Activated naive CD8-positive, alpha-beta T cell (primary cell): ENCODE measurements around the gene FAM53B.
A peak's percentile ranks its signal among the peaks of the same experiment; 100 is the strongest.

Experiments
- H3K27ac Mint-ChIP-seq: one replicate; pipeline ENCODE4 v1.8.0; 2021; ENCODE audit warnings: mixed read lengths
- H3K27me3 Mint-ChIP-seq: one replicate; pipeline ENCODE4 v1.8.0; 2021; ENCODE audit warnings: mixed read lengths
- H3K36me3 Mint-ChIP-seq: one replicate; pipeline ENCODE4 v1.8.0; 2021; ENCODE audit warnings: mixed read lengths
- H3K4me1 Mint-ChIP-seq: one replicate; pipeline ENCODE4 v1.8.0; 2021; ENCODE audit warnings: low read depth, mixed read lengths
- H3K4me3 Mint-ChIP-seq: one replicate; pipeline ENCODE4 v1.8.0; 2021; ENCODE audit warnings: mild to moderate bottlenecking, mixed read lengths
- H3K9me3 Mint-ChIP-seq: one replicate; pipeline ENCODE4 v1.8.0; 2021; ENCODE audit warnings: low read depth, mixed read lengths

The FAM53B gene

DNA sequence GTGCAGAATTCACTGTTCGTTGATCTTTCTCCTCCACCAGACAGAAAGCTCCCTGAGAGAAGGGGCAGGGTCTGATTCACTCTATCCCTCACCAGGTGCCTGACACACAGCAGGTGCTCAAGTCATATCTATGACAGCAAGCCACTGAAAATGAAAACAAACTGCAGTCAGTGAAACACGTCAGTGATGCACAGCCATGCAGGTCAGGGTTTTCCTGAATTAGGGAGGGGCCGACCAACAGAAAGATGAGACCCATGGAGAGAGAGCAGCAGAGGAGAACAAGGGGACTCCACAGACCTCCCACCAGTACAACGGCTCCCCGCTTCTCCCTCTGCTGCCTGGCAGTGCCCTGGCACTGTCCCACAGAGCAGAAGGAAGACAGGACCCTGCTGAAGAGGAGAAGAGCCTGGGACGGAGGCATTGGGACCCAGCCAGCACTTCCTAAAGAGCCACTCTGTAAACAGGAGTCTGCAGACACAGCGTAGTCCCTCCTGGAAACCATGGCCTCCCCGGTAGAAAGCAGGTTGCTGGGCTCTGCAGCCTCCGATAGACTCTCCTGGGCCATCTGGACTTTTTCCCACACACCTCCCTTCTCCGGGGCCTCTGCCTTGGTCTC, 50.3 kb downstream of the FAM53B start:
- H3K36me3 Mint-ChIP-seq = peaks cover 25% of the 10 kb centered on the region
- peaks cover 72% of the 10 kb centered on the region for H3K4me1 Mint-ChIP-seq
- no peaks in the 10 kb centered on the region for H3K9me3 Mint-ChIP-seq
- no peak overlapping the region for H3K4me3 Mint-ChIP-seq
- H3K27ac Mint-ChIP-seq = peak overlapping the region; percentile 72
- H3K27me3 Mint-ChIP-seq = no peaks in the 10 kb centered on the region

DNA sequence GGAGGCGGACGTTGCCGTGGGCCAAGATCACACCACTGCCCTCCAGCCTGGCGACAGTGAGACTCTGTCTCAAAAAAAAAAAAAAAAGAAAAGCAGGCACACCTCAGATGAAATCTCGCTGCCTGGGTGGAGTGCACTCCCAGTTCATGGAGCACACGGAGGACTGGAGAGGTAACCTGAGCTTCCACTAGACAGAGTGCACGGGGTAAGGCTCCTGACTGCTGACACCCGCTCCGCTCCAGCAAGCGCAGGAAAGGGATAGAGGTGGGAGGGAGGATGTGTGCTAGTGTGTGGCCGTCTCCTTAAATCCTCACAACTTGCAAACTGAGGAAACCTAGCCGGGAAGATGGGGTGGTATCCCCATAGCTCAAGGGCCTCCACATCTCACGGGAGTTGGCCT, 50.8 kb downstream of the FAM53B start:
- no peaks in the 10 kb centered on the region for H3K27me3 Mint-ChIP-seq
- H3K9me3 Mint-ChIP-seq = no peaks in the 10 kb centered on the region
- H3K27ac Mint-ChIP-seq = no peak overlapping the region
- H3K36me3 Mint-ChIP-seq = peaks cover 26% of the 10 kb centered on the region
- H3K4me1 Mint-ChIP-seq = peaks cover 72% of the 10 kb centered on the region
- no peak overlapping the region for H3K4me3 Mint-ChIP-seq

DNA sequence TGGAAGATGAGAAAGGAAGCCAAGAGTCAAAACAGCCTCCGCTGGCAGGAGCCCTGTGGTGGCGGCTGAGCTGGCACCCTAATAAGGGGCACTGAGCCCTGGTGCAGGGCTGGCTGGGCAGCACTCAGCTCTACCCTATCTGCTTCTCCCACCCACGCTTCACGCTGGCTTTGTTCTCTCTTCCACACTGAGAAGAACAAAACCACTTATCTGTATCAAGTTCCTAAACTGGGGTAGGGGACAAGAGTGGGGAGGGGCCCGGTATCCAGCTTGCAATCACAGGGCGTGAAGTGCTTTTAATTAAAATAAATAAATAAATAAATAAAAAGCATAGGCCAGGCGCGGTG, 52.1 kb downstream of the FAM53B start:
- Mint-ChIP-seq H3K9me3 (no peaks in the 10 kb centered on the region), H3K4me1 (peaks cover 67% of the 10 kb centered on the region), H3K36me3 (peaks cover 26% of the 10 kb centered on the region), H3K27me3 (no peaks in the 10 kb centered on the region), H3K4me3 (no peak overlapping the region), H3K27ac (no peak overlapping the region)

GRCh38 chr10:124691421-124692099, 52.6 kb downstream of the FAM53B start:
- no peak overlapping the region for H3K4me3 Mint-ChIP-seq
- peaks cover 66% of the 10 kb centered on the region for H3K4me1 Mint-ChIP-seq
- no peaks in the 10 kb centered on the region for H3K27me3 Mint-ChIP-seq
- H3K27ac Mint-ChIP-seq = peak overlapping the region; percentile 8
- no peaks in the 10 kb centered on the region for H3K9me3 Mint-ChIP-seq
- H3K36me3 Mint-ChIP-seq = peaks cover 29% of the 10 kb centered on the region

DNA sequence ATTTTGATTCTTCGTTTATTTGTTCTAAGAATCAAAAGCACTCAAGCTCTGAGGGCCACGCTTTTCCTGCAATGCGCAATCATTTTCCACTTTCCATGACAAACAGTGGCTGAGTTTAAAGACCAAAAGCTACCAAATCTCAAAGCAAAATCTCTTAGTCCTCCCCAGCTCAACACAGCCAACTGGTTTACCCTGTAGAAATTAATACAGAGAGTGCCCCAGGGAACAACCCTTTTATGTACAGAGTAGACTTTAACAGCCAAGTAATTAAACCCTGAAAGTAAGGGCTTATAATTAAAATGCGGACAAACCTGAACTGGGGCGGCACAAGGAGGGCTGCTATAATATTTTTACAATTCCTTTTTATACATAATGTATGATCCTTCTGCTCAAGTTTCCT, 53.2 kb downstream of the FAM53B start:
- Mint-ChIP-seq H3K36me3 (peaks cover 30% of the 10 kb centered on the region), H3K4me3 (no peak overlapping the region), H3K9me3 (no peaks in the 10 kb centered on the region), H3K27ac (no peak overlapping the region), H3K4me1 (peaks cover 66% of the 10 kb centered on the region), H3K27me3 (no peaks in the 10 kb centered on the region)

GRCh38 chr10:124689911-124690498, 54.2 kb downstream of the FAM53B start:
- no peak overlapping the region for H3K4me3 Mint-ChIP-seq
- H3K9me3 Mint-ChIP-seq = no peaks in the 10 kb centered on the region
- H3K27me3 Mint-ChIP-seq = no peaks in the 10 kb centered on the region
- H3K36me3 Mint-ChIP-seq = peaks cover 23% of the 10 kb centered on the region
- H3K4me1 Mint-ChIP-seq = peaks cover 66% of the 10 kb centered on the region
- no peak overlapping the region for H3K27ac Mint-ChIP-seq

GRCh38 chr10:124688889-124689670, 55.1 kb downstream of the FAM53B start:
- no peaks in the 10 kb centered on the region for H3K27me3 Mint-ChIP-seq
- H3K4me1 Mint-ChIP-seq = peaks cover 67% of the 10 kb centered on the region
- H3K27ac Mint-ChIP-seq = peak overlapping the region; percentile 88
- H3K4me3 Mint-ChIP-seq = peak overlapping the region; percentile 50
- peaks cover 23% of the 10 kb centered on the region for H3K36me3 Mint-ChIP-seq
- H3K9me3 Mint-ChIP-seq = no peaks in the 10 kb centered on the region

DNA sequence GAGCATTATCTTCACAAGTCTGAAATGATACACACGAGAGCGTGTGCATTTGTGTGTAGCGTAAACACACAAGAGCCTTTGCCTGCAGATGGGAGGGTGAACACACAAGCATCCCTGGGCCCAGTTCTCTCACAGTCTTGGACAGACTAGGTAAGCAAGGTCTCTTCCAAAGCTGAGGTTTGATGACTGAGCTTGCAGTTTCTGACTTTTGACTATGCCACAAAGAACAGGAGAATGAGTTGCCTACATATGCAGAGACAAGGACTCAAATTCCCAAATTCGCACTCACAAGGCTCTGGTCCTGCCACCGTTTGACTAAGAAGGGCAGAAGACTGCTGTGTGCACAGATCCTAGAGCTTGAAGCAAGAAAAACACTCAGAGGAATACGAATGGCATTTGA, 55.8 kb downstream of the FAM53B start:
- no peaks in the 10 kb centered on the region for H3K9me3 Mint-ChIP-seq
- no peaks in the 10 kb centered on the region for H3K27me3 Mint-ChIP-seq
- H3K27ac Mint-ChIP-seq = peak overlapping the region; percentile 88
- peaks cover 67% of the 10 kb centered on the region for H3K4me1 Mint-ChIP-seq
- no peak overlapping the region for H3K4me3 Mint-ChIP-seq
- H3K36me3 Mint-ChIP-seq = peaks cover 18% of the 10 kb centered on the region

- Mint-ChIP-seq H3K4me1 (peaks cover 79% of the 10 kb centered on the region), H3K4me3 (no peak overlapping the region), H3K36me3 (peaks cover 18% of the 10 kb centered on the region), H3K27ac (peak overlapping the region; percentile 13), H3K27me3 (no peaks in the 10 kb centered on the region), H3K9me3 (no peaks in the 10 kb centered on the region)
These were observed 57.3 kb downstream of the FAM53B start for GRCh38 chr10:124686707-124687376.

- Mint-ChIP-seq H3K9me3 (no peaks in the 10 kb centered on the region), H3K4me3 (peak overlapping the region; percentile 27), H3K27me3 (no peaks in the 10 kb centered on the region), H3K4me1 (peaks cover 79% of the 10 kb centered on the region), H3K27ac (peak overlapping the region; percentile 77), H3K36me3 (peaks cover 26% of the 10 kb centered on the region)
These were observed 58.9 kb downstream of the FAM53B start for GRCh38 chr10:124685261-124685660.

GRCh38 chr10:124683814-124684213, 60.4 kb downstream of the FAM53B start:
- Mint-ChIP-seq H3K27ac (no peak overlapping the region), H3K27me3 (no peaks in the 10 kb centered on the region), H3K4me3 (no peak overlapping the region), H3K9me3 (no peaks in the 10 kb centered on the region), H3K4me1 (peaks cover 80% of the 10 kb centered on the region), H3K36me3 (peaks cover 20% of the 10 kb centered on the region)

DNA sequence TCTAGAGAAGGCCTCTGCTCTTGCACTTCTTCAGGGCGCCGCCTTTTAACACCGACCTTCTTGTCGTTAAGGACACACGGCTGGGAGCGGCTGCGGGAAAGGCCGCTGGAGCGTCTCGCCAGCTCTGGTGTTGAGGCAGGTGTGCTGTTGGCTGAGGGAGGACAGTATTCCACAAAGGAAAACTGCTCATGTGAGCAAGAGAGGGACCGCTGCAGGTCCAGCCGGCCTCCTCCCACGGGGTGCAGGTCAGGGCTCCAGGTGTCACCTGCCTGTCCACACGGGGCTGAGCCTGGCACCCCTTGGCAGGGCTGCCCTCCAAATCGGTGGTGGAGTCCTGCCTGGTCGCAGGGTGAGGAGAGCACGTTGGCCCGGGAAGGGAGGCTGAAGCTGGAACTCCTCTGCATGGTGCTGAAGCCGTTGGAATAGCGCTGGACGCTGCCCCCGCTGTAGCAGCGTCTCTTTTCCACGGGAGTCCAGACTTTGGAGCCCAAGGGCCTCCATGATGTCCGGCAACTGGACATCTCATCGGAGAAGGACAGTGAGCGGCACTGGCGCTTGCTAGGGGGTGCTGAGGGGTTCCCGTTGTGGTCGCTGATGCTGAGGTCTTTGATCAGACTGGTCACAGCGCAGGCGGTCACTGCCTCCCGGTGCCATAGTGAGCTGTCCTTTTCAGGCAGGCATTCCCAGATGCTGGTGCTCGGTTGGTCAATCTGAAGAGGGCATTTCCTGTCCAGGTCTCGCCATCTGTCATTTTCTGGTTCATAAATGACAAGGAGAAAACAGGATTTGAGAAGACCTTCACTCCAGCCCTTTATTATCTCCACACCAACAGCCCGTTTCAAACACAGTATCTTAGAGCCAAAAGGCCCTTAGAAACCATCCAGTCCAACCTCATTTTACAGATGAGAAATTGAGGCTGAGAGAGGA, 62.3 kb downstream of the FAM53B start:
- no peak overlapping the region for H3K27ac Mint-ChIP-seq
- no peaks in the 10 kb centered on the region for H3K9me3 Mint-ChIP-seq
- peaks cover 87% of the 10 kb centered on the region for H3K4me1 Mint-ChIP-seq
- H3K4me3 Mint-ChIP-seq = no peak overlapping the region
- H3K27me3 Mint-ChIP-seq = no peaks in the 10 kb centered on the region
- peaks cover 22% of the 10 kb centered on the region for H3K36me3 Mint-ChIP-seq

GRCh38 chr10:124681091-124681490, 63.1 kb downstream of the FAM53B start:
- no peaks in the 10 kb centered on the region for H3K27me3 Mint-ChIP-seq
- no peak overlapping the region for H3K4me3 Mint-ChIP-seq
- H3K4me1 Mint-ChIP-seq = peaks cover 87% of the 10 kb centered on the region

GRCh38 chr10:124680675-124681074, 63.5 kb downstream of the FAM53B start:
- Mint-ChIP-seq H3K36me3 (peaks cover 17% of the 10 kb centered on the region), H3K27me3 (no peaks in the 10 kb centered on the region), H3K27ac (no peak overlapping the region), H3K9me3 (no peaks in the 10 kb centered on the region), H3K4me3 (no peak overlapping the region), H3K4me1 (peaks cover 87% of the 10 kb centered on the region)

More at GRCh38 chr10:124681091-124681490, 63.1 kb downstream of the FAM53B start:
- Mint-ChIP-seq H3K27ac (no peak overlapping the region), H3K36me3 (peaks cover 17% of the 10 kb centered on the region), H3K9me3 (no peaks in the 10 kb centered on the region)
